GM13977 (cell line): ENCODE measurements around the gene KNL1.

Experiments
- DNase-seq: peaks from one replicate; pipeline ENCODE4 v3.0.0; 2012; ENCODE audit warnings: low spot score
- in situ Hi-C: fragments of 300-500 bp; cut with MboI; formaldehyde crosslinking; loops from one replicate; pipeline ENCODE4 v1.12.0; 2022; ENCODE audit warnings: low sequenced_read_pairs, low pct_unique_long_range_greater_than_20kb, mixed read lengths, inconsistent platforms; ENCODE audit not compliant: unreplicated experiment
- TF ChIP-seq, protein P1 (sequence below): IDR thresholded peaks from 2 replicates; pipeline ENCODE4 v1.5.1; 2012; ENCODE audit warnings: mild to moderate bottlenecking, control low read depth; ENCODE audit not compliant: insufficient read depth; ENCODE audit errors: extremely low read depth, missing control alignments

KNL1 gene

GRCh38 chr15:40618906-40619305, 24.9 kb downstream of the KNL1 start:
- in situ Hi-C loops: no loop called here
- TF ChIP-seq, protein P1, sequence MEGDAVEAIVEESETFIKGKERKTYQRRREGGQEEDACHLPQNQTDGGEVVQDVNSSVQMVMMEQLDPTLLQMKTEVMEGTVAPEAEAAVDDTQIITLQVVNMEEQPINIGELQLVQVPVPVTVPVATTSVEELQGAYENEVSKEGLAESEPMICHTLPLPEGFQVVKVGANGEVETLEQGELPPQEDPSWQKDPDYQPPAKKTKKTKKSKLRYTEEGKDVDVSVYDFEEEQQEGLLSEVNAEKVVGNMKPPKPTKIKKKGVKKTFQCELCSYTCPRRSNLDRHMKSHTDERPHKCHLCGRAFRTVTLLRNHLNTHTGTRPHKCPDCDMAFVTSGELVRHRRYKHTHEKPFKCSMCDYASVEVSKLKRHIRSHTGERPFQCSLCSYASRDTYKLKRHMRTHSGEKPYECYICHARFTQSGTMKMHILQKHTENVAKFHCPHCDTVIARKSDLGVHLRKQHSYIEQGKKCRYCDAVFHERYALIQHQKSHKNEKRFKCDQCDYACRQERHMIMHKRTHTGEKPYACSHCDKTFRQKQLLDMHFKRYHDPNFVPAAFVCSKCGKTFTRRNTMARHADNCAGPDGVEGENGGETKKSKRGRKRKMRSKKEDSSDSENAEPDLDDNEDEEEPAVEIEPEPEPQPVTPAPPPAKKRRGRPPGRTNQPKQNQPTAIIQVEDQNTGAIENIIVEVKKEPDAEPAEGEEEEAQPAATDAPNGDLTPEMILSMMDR: no peak
- DNase-seq: no peak

DNA sequence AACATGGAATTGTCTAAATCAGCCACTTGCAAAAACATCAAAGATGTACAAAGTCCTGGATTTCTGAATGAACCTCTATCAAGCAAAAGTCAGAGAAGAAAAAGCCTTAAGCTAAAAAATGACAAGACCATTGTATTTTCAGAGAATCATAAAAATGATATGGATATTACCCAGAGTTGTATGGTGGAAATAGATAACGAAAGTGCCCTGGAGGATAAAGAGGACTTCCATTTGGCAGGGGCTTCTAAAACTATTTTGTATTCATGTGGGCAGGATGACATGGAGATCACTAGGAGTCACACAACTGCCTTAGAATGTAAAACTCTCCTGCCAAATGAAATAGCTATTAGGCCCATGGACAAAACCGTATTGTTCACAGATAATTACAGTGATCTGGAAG, 29.3 kb downstream of the KNL1 start:
- TF ChIP-seq, protein P1: no peak
- in situ Hi-C loops: no loop called here
- no peak for DNase-seq

DNA sequence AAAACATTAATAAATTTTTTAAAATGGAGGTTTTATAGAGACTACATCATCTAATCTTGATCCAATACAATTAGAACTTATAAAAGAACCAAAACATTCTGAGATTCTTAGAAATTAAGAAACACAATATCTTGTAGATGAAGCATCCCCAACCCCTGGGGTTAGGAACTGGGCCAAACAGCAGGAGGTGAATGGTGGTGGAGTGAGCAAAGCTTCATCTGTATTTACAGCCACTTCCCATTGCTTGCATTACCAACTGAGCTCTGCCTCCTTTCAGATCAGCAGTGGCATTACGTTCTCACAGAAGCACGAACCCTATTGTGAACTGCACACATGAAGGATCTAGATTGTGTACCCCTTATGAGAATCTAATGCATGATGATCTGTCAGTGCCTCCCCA, 36.3 kb downstream of the KNL1 start:
- TF ChIP-seq, protein P1: no peak
- no peak for DNase-seq
- in situ Hi-C loops: no loop called here

GRCh38 chr15:40633178-40633577, 39.1 kb downstream of the KNL1 start:
- in situ Hi-C loops: no loop called here
- DNase-seq: no peak
- TF ChIP-seq, protein P1: no peak

DNA sequence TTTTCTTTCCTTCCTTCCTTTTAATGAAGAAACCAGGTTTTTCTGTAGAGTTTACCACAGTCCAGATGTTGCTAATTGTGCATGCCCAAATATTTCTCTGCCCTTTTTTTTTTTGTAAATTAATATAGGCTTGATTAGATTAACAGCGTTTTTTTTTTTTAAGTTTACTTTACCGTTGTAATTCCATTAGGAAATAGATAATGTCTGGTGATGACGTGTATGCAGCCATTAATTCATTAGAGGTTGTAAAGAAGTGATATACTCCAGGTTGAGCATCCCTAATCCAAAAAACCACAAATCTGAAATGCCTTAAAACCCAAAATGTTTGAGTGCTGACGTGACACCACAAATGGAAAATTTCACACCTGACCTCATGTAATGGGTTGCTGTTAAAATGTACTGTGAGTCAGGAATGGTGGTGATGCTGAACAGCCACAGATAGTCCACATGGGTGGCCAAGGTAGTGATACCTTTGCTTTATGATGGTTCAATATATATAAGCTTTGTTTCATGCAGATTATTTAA, 43.2 kb downstream of the KNL1 start:
- in situ Hi-C loops: no loop called here
- TF ChIP-seq, protein P1: no peak
- DNase-seq: no peak

DNA sequence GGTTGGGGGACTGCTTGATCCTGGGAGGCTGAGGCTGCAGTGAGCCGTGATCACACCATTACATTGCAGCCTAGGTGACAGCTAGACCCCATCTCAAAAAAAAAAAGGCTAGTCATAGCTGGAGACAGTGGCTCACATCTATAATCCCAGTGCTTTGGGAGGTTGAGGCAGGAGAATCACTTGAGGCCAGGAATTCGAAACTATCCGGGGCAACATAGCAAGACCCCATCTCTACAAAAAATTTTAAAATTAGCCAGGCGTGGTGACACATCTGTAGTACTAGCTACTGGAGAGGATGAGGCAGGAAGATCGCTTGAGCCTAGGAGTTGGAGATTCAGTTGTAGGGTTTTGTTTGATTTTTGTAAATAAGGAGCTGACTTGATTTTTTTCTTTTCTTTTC, 45.6 kb downstream of the KNL1 start:
- in situ Hi-C loops: no loop called here
- DNase-seq: no peak
- TF ChIP-seq, protein P1: no peak

DNA sequence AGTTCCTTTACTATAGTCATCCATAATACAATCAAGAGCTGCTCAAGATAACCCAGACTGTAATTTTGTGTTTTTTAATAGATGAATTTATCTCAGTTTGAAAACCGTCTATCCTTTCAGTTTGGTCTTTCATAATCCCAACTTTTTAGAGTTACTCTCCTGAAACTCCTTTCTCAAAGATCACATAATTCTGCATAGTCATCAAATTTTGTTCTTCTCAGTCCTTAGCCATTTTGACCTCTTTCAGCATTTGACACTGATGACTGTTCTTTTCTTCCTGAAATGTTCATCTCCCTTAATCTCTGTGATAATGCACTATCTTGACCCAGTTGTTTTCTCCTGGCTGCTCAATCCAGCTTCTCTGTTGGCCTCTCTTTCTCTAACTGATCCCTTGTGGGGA, 53.5 kb downstream of the KNL1 start:
- TF ChIP-seq, protein P1: no peak
- no peak for DNase-seq
- in situ Hi-C loops: no loop called here
